PFSK-1 (cell line): ENCODE measurements around the gene S100A10.

Source experiments
- FOXP2 ChIP-seq: optimal IDR thresholded peaks from 2 replicates; pipeline ENCODE3; 2011; ENCODE audit warnings: borderline replicate concordance, control low read depth, inconsistent platforms; ENCODE audit not compliant: insufficient read depth; ENCODE audit errors: extremely low read length, extremely low read depth
- POLR2AphosphoS5 ChIP-seq: IDR thresholded peaks from 2 replicates; pipeline ENCODE4 v1.6.1; 2012; ENCODE audit warnings: low read depth, mild to moderate bottlenecking, control low read depth, low read length, moderate library complexity
- REST ChIP-seq, 2 experiments: IDR thresholded peaks; 2 replicates each; pipeline versions ENCODE4 v1.6.1 to v1.8.0; 2011 to 2012; ENCODE audit warnings: low read depth in 2 of 2, low read length in 2 of 2, control low read depth in 1 of 2, inconsistent platforms in 1 of 2, mild to moderate bottlenecking in 1 of 2, moderate library complexity in 1 of 2; ENCODE audit not compliant: insufficient read depth in 1 of 2
- SIN3A ChIP-seq: IDR thresholded peaks from 2 replicates; pipeline ENCODE4 v1.6.1; 2012; ENCODE audit warnings: mild to moderate bottlenecking, low read length, moderate library complexity, borderline replicate concordance; ENCODE audit not compliant: insufficient read depth
- TAF1 ChIP-seq: IDR thresholded peaks from 2 replicates; pipeline ENCODE4 v1.6.1; 2012; ENCODE audit warnings: low read length, control low read depth, borderline replicate concordance; ENCODE audit not compliant: insufficient read depth

The S100A10 gene

DNA sequence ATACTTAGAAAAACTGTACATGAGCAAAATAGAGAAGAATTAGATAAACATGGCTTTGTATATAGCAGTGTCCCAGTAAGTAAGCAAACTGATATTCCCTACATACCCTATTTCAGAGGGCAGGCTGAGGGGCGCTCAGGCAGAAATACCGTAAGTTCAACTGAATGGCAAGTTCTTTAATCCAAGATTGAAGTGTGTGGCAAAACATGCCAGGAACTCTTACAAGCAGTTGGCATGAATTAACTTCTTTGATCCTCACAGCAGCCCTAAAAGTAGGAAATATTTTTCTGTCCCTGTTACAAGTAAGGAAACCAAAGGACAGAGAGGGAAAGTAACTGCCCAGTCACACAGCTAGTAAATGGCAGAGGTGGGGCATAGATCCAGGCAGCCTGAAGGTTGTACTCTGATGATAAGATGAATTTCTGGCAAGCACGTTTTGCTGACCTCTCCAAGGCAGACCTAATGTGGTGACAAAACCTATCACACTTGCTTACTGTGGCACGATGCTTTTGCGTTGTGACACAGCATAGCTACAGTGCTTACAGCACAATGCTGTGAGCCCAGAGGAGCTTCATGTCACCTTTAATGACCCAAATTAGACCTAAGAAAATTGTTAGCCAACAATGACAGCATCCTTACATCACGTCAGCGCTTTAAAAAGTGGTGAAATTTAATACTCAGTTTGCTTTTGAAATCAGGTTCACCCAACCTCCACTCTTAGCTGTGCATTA lies 49.4 kb downstream of the S100A10 start:
- TF ChIP-seq TAF1: no peak

DNA sequence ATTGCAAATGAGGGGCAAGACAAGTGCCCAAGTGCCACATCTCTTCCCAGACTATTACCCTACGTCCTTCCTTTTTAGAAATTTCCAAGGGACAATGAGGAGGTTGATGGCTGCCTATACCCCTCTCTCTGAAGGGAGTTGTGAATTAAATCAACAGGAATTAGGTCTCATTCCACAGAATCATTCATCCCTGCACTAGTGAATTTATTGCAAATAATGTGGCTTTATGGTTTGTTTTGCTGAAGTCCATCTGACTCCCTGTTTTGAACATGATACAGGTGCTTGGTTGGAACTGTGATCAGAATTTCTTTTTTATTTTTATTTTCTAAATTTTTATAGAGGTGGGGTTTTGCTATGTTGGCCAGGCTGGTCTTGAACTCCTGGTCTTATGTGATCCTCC lies 50.1 kb downstream of the S100A10 start:
- TF ChIP-seq SIN3A (no peak), REST (IDR thresholded peaks at IDR 0.05; ENCODE audit: insufficient read depth in 1 of 2, low read depth in 2 of 2, low read length in 2 of 2) (no peak), FOXP2 (no peak), POLR2AphosphoS5 (no peak)

DNA sequence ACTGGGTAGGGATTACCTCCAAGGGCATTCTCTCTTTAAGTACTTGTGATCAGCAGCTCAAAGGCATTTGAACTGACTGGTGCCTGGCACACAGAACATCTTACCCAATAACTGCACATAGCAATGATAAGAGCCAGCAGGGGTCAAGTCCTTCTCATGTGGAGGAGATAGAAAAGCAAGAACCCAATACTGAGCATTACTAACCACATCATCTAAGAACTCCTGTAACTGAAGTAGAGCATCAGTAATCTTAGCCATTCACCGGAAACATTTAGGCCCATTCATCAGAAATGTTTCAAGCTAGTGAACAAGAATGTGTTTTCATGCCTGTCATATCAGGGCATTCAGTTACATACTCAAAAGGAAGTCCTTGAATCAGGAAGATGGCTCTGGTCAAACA lies 50.8 kb downstream of the S100A10 start:
- TF ChIP-seq TAF1: no peak
- TF ChIP-seq SIN3A: no peak
- no peak for TF ChIP-seq FOXP2
- TF ChIP-seq POLR2AphosphoS5: no peak
- no peak for TF ChIP-seq REST (IDR thresholded peaks at IDR 0.05; ENCODE audit: insufficient read depth in 1 of 2, low read depth in 2 of 2, low read length in 2 of 2)

GRCh38 chr1:151940541-151940940 lies 53.1 kb downstream of the S100A10 start:
- no peak for TF ChIP-seq FOXP2
- TF ChIP-seq REST (IDR thresholded peaks at IDR 0.05; ENCODE audit: insufficient read depth in 1 of 2, low read depth in 2 of 2, low read length in 2 of 2): no peak
- no peak for TF ChIP-seq POLR2AphosphoS5
- TF ChIP-seq SIN3A: no peak
- TF ChIP-seq TAF1: no peak

GRCh38 chr1:151939779-151940178 lies 53.9 kb downstream of the S100A10 start:
- no peak for TF ChIP-seq FOXP2
- no peak for TF ChIP-seq POLR2AphosphoS5
- no peak for TF ChIP-seq TAF1
- no peak for TF ChIP-seq REST (IDR thresholded peaks at IDR 0.05; ENCODE audit: insufficient read depth in 1 of 2, low read depth in 2 of 2, low read length in 2 of 2)
- TF ChIP-seq SIN3A: no peak
